H1 (cell line): Measurements from ENCODE around the gene RELB. TPM values are rescaled to one million over a fixed set of nuclear protein-coding genes. Genes with fewer than 3 reads are reported as not detected.

Experiments used
- CEBPB ChIP-seq: IDR thresholded peaks from 2 replicates; pipeline ENCODE4 v1.6.1; 2012; ENCODE audit warnings: low read depth, low read length
- EGR1 ChIP-seq: IDR thresholded peaks from 2 replicates; pipeline ENCODE4 v1.6.1; 2011; ENCODE audit warnings: low read depth, low read length, borderline replicate concordance
- EZH2 ChIP-seq: fragments of 200-600 bp; sonication (generic); IDR thresholded peaks from 2 replicates; pipeline ENCODE4 v1.7.1; 2012; ENCODE audit warnings: low read depth, mild to moderate bottlenecking, moderate library complexity, low read length, inconsistent platforms; ENCODE audit not compliant: severe bottlenecking
- HDAC2 ChIP-seq, 2 experiments: fragments of 300-600 bp in 1 of 2; sonication (generic) in 1 of 2; IDR thresholded peaks; 2 replicates each; pipeline ENCODE4 v1.6.1; 2011 to 2012; ENCODE audit warnings: low read depth in 2 of 2, low read length in 2 of 2, mild to moderate bottlenecking in 2 of 2, moderate library complexity in 2 of 2, borderline replicate concordance in 1 of 2, inconsistent platforms in 1 of 2
- HDAC6 ChIP-seq: IDR thresholded peaks from one replicate; pipeline ENCODE4 v1.7.1; 2012; ENCODE audit warnings: low read depth, mild to moderate bottlenecking, inconsistent platforms, low read length, moderate library complexity
- MAFK ChIP-seq: IDR thresholded peaks from 2 replicates; pipeline ENCODE4 v1.6.1; 2012; ENCODE audit warnings: low read depth, mild to moderate bottlenecking, improper control_type of control experiment, low read length
- NANOG ChIP-seq: IDR thresholded peaks from 2 replicates; pipeline ENCODE4 v1.6.1; 2011; ENCODE audit warnings: low read length, low read depth, mild to moderate bottlenecking, inconsistent platforms; ENCODE audit not compliant: insufficient read depth, poor library complexity, severe bottlenecking
- SP1 ChIP-seq: IDR thresholded peaks from 2 replicates; pipeline ENCODE4 v1.6.1; 2011; ENCODE audit warnings: low read depth, low read length
- YY1 ChIP-seq: IDR thresholded peaks from 2 replicates; pipeline ENCODE4 v1.6.1; 2011; ENCODE audit warnings: low read depth, mild to moderate bottlenecking, low read length
- polyA plus RNA-seq, 7 experiments: library from polyadenylated mRNA; depleted of rRNA in 3 of 7; stranded (reverse) in 5 of 7; unstranded in 2 of 7; fragments of >200 nt in 5 of 7; fragments of 200-250 nt in 2 of 7; gene quantifications; 1 replicate in 5 of 7; 2 replicates in 1 of 7; 4 replicates in 1 of 7; pipeline versions ENCODE4 v1.2.1 to v1.2.3, GENCODE V29; 2011 to 2013; ENCODE audit warnings: missing spikeins in 2 of 7, mixed read lengths in 2 of 7
- total RNA-seq: library from RNA; stranded (reverse); fragmentation: NEBNext Ultra II Directional; extraction: Animal tissue kit (Norgen Biotek cat#: 25700); gene quantifications from 2 replicates; pipeline ENCODE4 v1.2.1, GENCODE V29; 2021
- TF ChIP-seq, protein P1 (sequence below): fragments of 300-600 bp; sonication (generic); IDR thresholded peaks from 2 replicates; pipeline ENCODE4 v1.7.1; 2012; ENCODE audit warnings: low read length, moderate library complexity, mild to moderate bottlenecking, inconsistent platforms; ENCODE audit not compliant: insufficient replicate concordance

Gene RELB
- total and polyA plus RNA-seq, 2 of the 8 experiments (the other 6 are each of a cell fraction or from before 2014, with no cell fraction given): 10.0 to 13.1 TPM

GRCh38 chr19:45001087-45001739 lies at the start of gene RELB (continued):
- no peak for TF ChIP-seq EZH2
- no peak for TF ChIP-seq YY1
- TF ChIP-seq MAFK: no peak
- TF ChIP-seq HDAC6: no peak
- TF ChIP-seq HDAC2 (IDR thresholded peaks at IDR 0.05; ENCODE audit: borderline replicate concordance in 1 of 2, low read depth in 2 of 2, low read length in 2 of 2): peak in 1 of 2 experiments; percentile 70; a peak in 1 of 4 replicates
- TF ChIP-seq NANOG: no peak
- TF ChIP-seq CEBPB: no peak
- TF ChIP-seq EGR1: peak; percentile 45; the same call in 1 of the 2 replicates
- TF ChIP-seq, protein P1, sequence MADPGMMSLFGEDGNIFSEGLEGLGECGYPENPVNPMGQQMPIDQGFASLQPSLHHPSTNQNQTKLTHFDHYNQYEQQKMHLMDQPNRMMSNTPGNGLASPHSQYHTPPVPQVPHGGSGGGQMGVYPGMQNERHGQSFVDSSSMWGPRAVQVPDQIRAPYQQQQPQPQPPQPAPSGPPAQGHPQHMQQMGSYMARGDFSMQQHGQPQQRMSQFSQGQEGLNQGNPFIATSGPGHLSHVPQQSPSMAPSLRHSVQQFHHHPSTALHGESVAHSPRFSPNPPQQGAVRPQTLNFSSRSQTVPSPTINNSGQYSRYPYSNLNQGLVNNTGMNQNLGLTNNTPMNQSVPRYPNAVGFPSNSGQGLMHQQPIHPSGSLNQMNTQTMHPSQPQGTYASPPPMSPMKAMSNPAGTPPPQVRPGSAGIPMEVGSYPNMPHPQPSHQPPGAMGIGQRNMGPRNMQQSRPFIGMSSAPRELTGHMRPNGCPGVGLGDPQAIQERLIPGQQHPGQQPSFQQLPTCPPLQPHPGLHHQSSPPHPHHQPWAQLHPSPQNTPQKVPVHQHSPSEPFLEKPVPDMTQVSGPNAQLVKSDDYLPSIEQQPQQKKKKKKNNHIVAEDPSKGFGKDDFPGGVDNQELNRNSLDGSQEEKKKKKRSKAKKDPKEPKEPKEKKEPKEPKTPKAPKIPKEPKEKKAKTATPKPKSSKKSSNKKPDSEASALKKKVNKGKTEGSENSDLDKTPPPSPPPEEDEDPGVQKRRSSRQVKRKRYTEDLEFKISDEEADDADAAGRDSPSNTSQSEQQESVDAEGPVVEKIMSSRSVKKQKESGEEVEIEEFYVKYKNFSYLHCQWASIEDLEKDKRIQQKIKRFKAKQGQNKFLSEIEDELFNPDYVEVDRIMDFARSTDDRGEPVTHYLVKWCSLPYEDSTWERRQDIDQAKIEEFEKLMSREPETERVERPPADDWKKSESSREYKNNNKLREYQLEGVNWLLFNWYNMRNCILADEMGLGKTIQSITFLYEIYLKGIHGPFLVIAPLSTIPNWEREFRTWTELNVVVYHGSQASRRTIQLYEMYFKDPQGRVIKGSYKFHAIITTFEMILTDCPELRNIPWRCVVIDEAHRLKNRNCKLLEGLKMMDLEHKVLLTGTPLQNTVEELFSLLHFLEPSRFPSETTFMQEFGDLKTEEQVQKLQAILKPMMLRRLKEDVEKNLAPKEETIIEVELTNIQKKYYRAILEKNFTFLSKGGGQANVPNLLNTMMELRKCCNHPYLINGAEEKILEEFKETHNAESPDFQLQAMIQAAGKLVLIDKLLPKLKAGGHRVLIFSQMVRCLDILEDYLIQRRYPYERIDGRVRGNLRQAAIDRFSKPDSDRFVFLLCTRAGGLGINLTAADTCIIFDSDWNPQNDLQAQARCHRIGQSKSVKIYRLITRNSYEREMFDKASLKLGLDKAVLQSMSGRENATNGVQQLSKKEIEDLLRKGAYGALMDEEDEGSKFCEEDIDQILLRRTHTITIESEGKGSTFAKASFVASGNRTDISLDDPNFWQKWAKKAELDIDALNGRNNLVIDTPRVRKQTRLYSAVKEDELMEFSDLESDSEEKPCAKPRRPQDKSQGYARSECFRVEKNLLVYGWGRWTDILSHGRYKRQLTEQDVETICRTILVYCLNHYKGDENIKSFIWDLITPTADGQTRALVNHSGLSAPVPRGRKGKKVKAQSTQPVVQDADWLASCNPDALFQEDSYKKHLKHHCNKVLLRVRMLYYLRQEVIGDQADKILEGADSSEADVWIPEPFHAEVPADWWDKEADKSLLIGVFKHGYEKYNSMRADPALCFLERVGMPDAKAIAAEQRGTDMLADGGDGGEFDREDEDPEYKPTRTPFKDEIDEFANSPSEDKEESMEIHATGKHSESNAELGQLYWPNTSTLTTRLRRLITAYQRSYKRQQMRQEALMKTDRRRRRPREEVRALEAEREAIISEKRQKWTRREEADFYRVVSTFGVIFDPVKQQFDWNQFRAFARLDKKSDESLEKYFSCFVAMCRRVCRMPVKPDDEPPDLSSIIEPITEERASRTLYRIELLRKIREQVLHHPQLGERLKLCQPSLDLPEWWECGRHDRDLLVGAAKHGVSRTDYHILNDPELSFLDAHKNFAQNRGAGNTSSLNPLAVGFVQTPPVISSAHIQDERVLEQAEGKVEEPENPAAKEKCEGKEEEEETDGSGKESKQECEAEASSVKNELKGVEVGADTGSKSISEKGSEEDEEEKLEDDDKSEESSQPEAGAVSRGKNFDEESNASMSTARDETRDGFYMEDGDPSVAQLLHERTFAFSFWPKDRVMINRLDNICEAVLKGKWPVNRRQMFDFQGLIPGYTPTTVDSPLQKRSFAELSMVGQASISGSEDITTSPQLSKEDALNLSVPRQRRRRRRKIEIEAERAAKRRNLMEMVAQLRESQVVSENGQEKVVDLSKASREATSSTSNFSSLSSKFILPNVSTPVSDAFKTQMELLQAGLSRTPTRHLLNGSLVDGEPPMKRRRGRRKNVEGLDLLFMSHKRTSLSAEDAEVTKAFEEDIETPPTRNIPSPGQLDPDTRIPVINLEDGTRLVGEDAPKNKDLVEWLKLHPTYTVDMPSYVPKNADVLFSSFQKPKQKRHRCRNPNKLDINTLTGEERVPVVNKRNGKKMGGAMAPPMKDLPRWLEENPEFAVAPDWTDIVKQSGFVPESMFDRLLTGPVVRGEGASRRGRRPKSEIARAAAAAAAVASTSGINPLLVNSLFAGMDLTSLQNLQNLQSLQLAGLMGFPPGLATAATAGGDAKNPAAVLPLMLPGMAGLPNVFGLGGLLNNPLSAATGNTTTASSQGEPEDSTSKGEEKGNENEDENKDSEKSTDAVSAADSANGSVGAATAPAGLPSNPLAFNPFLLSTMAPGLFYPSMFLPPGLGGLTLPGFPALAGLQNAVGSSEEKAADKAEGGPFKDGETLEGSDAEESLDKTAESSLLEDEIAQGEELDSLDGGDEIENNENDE: no peak
- no peak for TF ChIP-seq SP1
